HCT116 (cell line): ENCODE data around the gene PPP6C. TPM values are rescaled to one million over a fixed set of nuclear protein-coding genes. Genes with fewer than 3 reads are reported as not detected.
A peak's percentile ranks its signal among the peaks of the same experiment; 100 is the strongest.

Experiments used
- ATAC-seq: fragments of 200-7000 bp; cut with Tn5 transposase; 2 replicates; pipeline ENCODE4 v1.9.1; 2020; ENCODE audit warnings: mild to moderate bottlenecking, moderate library complexity
- BruUV-seq: library from RNA; stranded (reverse); fragments of 400-500 nt; replicated peaks from 2 replicates; lab custom pipeline; 2021; lab: Mats Ljungman, UMichigan
- CTCF ChIA-PET: fragments of 300-600 bp; sonication (Branson Sonifier 250); formaldehyde crosslinking; loops from one replicate; lab custom pipeline; 2021; ENCODE audit warnings: antibody characterized with exemption; lab: Charles Lee
- POLR2A ChIA-PET: fragments of 300-600, 350-600 bp; sonication (Branson Sonifier 250); formaldehyde crosslinking; loops from one replicate; lab custom pipeline; 2021; ENCODE audit warnings: antibody characterized with exemption; lab: Charles Lee
- RAD21 ChIA-PET, 2 experiments: fragments of 300-600 bp; sonication (Branson Sonifier 250); formaldehyde crosslinking; loops; one replicate each; lab custom pipeline; 2023; ENCODE audit warnings: low total read pairs in 2 of 2; ENCODE audit not compliant: uncharacterized antibody in 2 of 2, unreplicated experiment in 2 of 2, low non-redundant PET in 1 of 2; lab: Charles Lee
- DNase-seq: peaks from one replicate; pipeline ENCODE4 v3.0.0-alpha.2; 2010; ENCODE audit warnings: low read depth, low spot score
- H2AFZ ChIP-seq: fragments of 200-600 bp; shearing (Covaris generic), sonication (generic); 2 replicates; pipeline ENCODE4 v1.6.1; 2017; ENCODE audit warnings: low read depth, mixed run types, mixed read lengths, antibody characterized with exemption, low read length; ENCODE audit not compliant: poor library complexity, severe bottlenecking
- H3K27ac ChIP-seq: 2 replicates; pipeline ENCODE4 v1.5.1; 2012; ENCODE audit warnings: low read depth, low read length
- H3K27me3 ChIP-seq: fragments of 200-600 bp; sonication (generic); 2 replicates; pipeline ENCODE4 v1.6.1; 2016; ENCODE audit warnings: mixed run types, low read length, mixed read lengths; ENCODE audit not compliant: insufficient read depth
- H3K36me3 ChIP-seq, 2 experiments: fragments of 200-500 bp in 1 of 2; fragments of 200-600 bp in 1 of 2; sonication (Bioruptor generic) in 1 of 2; sonication (generic) in 1 of 2; 2 replicates each; pipeline versions ENCODE4 v1.5.1 to v1.6.1; 2014 to 2016; ENCODE audit warnings: low read length in 2 of 2, inconsistent platforms in 1 of 2, mixed read lengths in 1 of 2, mixed run types in 1 of 2; ENCODE audit not compliant: insufficient read depth in 2 of 2, control insufficient read depth in 1 of 2
- H3K4me1 ChIP-seq, 2 experiments: fragments of 200-600 bp in 1 of 2; sonication (generic) in 1 of 2; 2 replicates each; pipeline versions ENCODE4 v1.5.1 to v1.6.1; 2012 to 2017; ENCODE audit warnings: low read length in 2 of 2, inconsistent platforms in 1 of 2, mild to moderate bottlenecking in 1 of 2, mixed read lengths in 1 of 2, mixed run types in 1 of 2, moderate library complexity in 1 of 2; ENCODE audit not compliant: insufficient read depth in 2 of 2, control insufficient read depth in 1 of 2
- H3K4me2 ChIP-seq: fragments of 200-600 bp; sonication (generic); 2 replicates; pipeline ENCODE4 v1.6.1; 2017; ENCODE audit warnings: mixed run types, low read length, mixed read lengths
- H3K4me3 ChIP-seq, 2 experiments: fragments of 200-600 bp in 1 of 2; sonication (generic) in 1 of 2; replicated peaks in 1 of 2; 2 replicates each; pipeline ENCODE4 v1.5.1; 2011 to 2016; ENCODE audit warnings: low read length in 2 of 2, control low read depth in 1 of 2, low read depth in 1 of 2, mild to moderate bottlenecking in 1 of 2, mixed read lengths in 1 of 2, mixed run types in 1 of 2
- H3K79me2 ChIP-seq: fragments of 200-600 bp; sonication (generic); 2 replicates; pipeline ENCODE4 v1.6.1; 2017; ENCODE audit warnings: mild to moderate bottlenecking, mixed run types, low read length, moderate library complexity, mixed read lengths; ENCODE audit not compliant: insufficient read depth
- H3K9ac ChIP-seq: fragments of 200-600 bp; sonication (generic); 2 replicates; pipeline ENCODE4 v1.6.1; 2016; ENCODE audit warnings: low read length, mixed read lengths
- H3K9me2 ChIP-seq: fragments of 200-600 bp; sonication (generic), shearing (Covaris generic); 2 replicates; pipeline ENCODE4 v1.6.1; 2017; ENCODE audit warnings: mixed run types, mild to moderate bottlenecking, moderate library complexity; ENCODE audit not compliant: insufficient read depth
- H3K9me3 ChIP-seq, 2 experiments: fragments of 200-500 bp in 1 of 2; fragments of 200-600 bp in 1 of 2; sonication (Bioruptor generic) in 1 of 2; sonication (generic) in 1 of 2; 2 replicates each; pipeline ENCODE4 v1.6.1; 2014 to 2017; ENCODE audit warnings: low read length in 2 of 2, mixed read lengths in 2 of 2, inconsistent platforms in 1 of 2, low read depth in 1 of 2, mild to moderate bottlenecking in 1 of 2, mixed run types in 1 of 2, moderate library complexity in 1 of 2; ENCODE audit not compliant: control insufficient read depth in 1 of 2, insufficient read depth in 1 of 2
- H4K20me1 ChIP-seq: fragments of 200-600 bp; sonication (generic), shearing (Covaris generic); 2 replicates; pipeline ENCODE4 v1.6.1; 2017; ENCODE audit warnings: mixed run types, mild to moderate bottlenecking, moderate library complexity; ENCODE audit not compliant: insufficient read depth
- CTCF ChIP-seq, 3 experiments: fragments of 200-600 bp in 1 of 3; sonication (generic) in 1 of 3; IDR thresholded peaks in 2 of 3; conservative IDR thresholded peaks in 1 of 3; 2 replicates each; pipeline ENCODE4 v1.5.1; 2012 to 2017; ENCODE audit warnings: low read depth in 2 of 3, low read length in 2 of 3, antibody characterized with exemption in 1 of 3, borderline replicate concordance in 1 of 3, control low read depth in 1 of 3, mild to moderate bottlenecking in 1 of 3, mixed read lengths in 1 of 3, mixed run types in 1 of 3, moderate library complexity in 1 of 3; ENCODE audit not compliant: insufficient read depth in 1 of 3
- EZH2 ChIP-seq: fragments of 200-600 bp; sonication (generic); IDR thresholded peaks from 2 replicates; pipeline ENCODE4 v1.6.1; 2017; ENCODE audit warnings: antibody characterized with exemption, mixed run types
- FOSL1 ChIP-seq: IDR thresholded peaks from 2 replicates; pipeline ENCODE4 v1.6.1; 2012; ENCODE audit warnings: low read depth
- JUND ChIP-seq: IDR thresholded peaks from 2 replicates; pipeline ENCODE4 v1.6.1; 2012
- POLR2AphosphoS5 ChIP-seq: IDR thresholded peaks from 2 replicates; pipeline ENCODE4 v1.6.1; 2011; ENCODE audit warnings: mild to moderate bottlenecking, low read depth, low read length, moderate library complexity
- REST ChIP-seq: IDR thresholded peaks from 2 replicates; pipeline ENCODE4 v1.6.1; 2012; ENCODE audit warnings: low read depth
- SIN3A ChIP-seq: IDR thresholded peaks from 2 replicates; pipeline ENCODE4 v1.6.1; 2012; ENCODE audit warnings: low read depth
- SRF ChIP-seq: IDR thresholded peaks from 2 replicates; pipeline ENCODE4 v1.6.1; 2012; ENCODE audit warnings: low read depth
- YY1 ChIP-seq: IDR thresholded peaks from 2 replicates; pipeline ENCODE4 v1.6.1; 2011; ENCODE audit warnings: low read length, low read depth, moderate library complexity, mild to moderate bottlenecking; ENCODE audit not compliant: insufficient replicate concordance; ENCODE audit errors: extremely low read depth
- intact Hi-C: fragments of 100-400 bp; cut with micrococcal nuclease; formaldehyde crosslinking; loops from 2 replicates; pipeline ENCODE4 v1.10.0; 2022
- total RNA-seq: library from RNA; stranded (reverse); gene quantifications from one replicate; pipeline ENCODE4 v1.2.1, GENCODE V29; 2021; ENCODE audit not compliant: unreplicated experiment
- TF ChIP-seq, protein P1 (sequence below): IDR thresholded peaks from 2 replicates; pipeline ENCODE4 v1.6.1; 2012
- TF ChIP-seq, protein P2 (sequence below): IDR thresholded peaks from 2 replicates; pipeline ENCODE4 v1.6.1; 2012

PPP6C gene
- total RNA-seq, 1 experiment from 2014 or later = 35.4 TPM

DNA sequence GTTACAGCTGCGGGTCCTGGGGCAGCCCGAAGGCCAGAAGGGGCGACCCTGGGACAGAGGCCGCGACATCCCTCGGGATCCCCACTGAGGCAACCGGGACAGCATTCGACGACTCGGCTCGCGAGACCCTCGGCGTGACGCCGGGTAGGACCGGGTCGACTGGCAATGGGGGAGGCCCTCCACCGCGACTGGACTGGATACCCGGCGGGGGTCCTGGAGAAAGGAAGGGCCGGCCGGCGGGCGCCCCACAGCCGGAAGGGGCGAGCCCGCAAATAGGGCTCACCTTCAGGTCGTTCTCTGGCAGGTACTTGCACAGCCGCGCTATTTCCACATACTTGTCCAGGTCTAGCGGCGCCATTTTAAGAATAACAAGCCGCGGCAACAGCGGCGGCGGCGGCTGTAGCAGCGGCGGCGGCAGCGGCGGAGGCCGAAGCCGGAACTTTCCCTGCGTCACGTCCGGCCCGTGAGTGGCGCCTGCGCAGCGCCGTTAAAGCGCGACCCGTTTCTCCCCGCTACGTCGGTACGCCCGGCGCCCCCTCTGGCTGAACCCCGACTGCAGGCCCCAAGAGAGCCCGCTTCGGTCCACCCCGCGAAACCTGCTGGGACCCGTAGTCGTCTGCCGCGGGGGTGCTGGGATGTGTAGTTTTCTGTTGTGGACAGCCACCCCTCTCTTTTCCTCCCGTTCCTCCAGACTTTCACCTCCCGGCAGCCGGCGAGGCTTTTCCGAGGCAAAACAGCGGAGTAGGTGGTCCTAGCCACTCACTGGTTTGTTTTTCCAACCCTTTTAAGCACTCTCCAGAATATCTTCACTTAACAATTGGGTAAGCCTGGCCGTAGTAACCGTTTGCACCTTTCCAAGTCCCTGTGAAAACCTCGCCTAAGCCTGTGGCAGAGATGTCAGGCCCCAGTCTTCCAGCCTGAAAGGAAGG, at the start of gene PPP6C (continued):
- TF ChIP-seq REST (no peak), EZH2 (no peak), YY1 (peak; percentile 76), POLR2AphosphoS5 (peak; percentile 84)

- ChIA-PET RAD21 (no interaction called here), CTCF (no interaction called here), POLR2A (no interaction called here)
- peaks cover 73% of the 10 kb centered on the region for H3K79me2 ChIP-seq
- peaks cover 17 to 25% of the 10 kb centered on the region in 2 experiments for H3K4me1 ChIP-seq
- no peaks in the 10 kb centered on the region for H3K27me3 ChIP-seq
- no peak overlapping the region for H2AFZ ChIP-seq
- peak overlapping the region; percentile 86; the same call in 1 of the 2 replicates for H3K4me2 ChIP-seq
- ATAC-seq (no peak), DNase-seq (no peak)
- no peaks in the 10 kb centered on the region for H3K9me3 ChIP-seq
- intact Hi-C loops = no loop called here
- no peak overlapping the region for H3K27ac ChIP-seq
- BruUV-seq = no TSS peak
- H4K20me1 ChIP-seq = peaks cover 44% of the 10 kb centered on the region
- TF ChIP-seq FOSL1 (no peak), CTCF (IDR thresholded peaks at IDR 0.05 in 2 of 3, conservative IDR thresholded peaks at IDR 0.05 in 1 of 3; ENCODE audit: borderline replicate concordance in 1 of 3, insufficient read depth in 1 of 3, low read depth in 2 of 3, low read length in 2 of 3) (no peak), SIN3A (no peak), SRF (no peak), JUND (no peak)
- TF ChIP-seq, protein P1, sequence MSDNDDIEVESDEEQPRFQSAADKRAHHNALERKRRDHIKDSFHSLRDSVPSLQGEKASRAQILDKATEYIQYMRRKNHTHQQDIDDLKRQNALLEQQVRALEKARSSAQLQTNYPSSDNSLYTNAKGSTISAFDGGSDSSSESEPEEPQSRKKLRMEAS = no peak
- TF ChIP-seq, protein P2, sequence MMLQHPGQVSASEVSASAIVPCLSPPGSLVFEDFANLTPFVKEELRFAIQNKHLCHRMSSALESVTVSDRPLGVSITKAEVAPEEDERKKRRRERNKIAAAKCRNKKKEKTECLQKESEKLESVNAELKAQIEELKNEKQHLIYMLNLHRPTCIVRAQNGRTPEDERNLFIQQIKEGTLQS = no peak
- no peak overlapping the region for H3K9ac ChIP-seq
- H3K36me3 ChIP-seq = peaks cover 48 to 54% of the 10 kb centered on the region in 2 experiments
- no peak overlapping the region for H3K4me3 ChIP-seq
- H3K9me2 ChIP-seq = no peaks in the 10 kb centered on the region
These were observed 49.4 kb upstream of the PPP6C start for GRCh38 chr9:125238915-125239446.
